ENCODE measurements around the gene ODAD2.
"Not testable (repeated sequence)": the region's sequence is repeated elsewhere in the genome, so short reads cannot be mapped to it uniquely, and the experiment has no call there.

Gene ODAD2

DNA sequence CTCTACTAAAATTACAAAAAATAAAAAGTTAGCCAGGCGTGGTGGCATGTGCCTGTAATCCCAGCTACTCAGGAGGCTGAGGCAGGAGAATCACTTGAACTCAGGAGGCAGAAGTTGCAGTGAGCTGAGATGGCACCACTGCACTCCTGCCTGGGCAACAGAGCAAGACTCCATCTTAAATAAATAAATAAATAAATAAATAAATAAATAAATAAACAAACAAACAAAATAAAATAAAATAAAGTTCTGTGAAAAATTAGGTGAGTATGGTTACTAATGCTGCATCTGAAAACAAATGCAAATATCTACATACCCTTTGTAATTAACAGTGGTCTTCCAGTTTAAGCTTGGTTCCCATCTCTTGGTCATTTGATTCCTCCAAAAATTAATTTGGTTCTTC, 28.1 kb downstream of the ODAD2 start:
- not testable (repeated sequence) for DNase-seq (ENCODE audit: low spot score)

DNA sequence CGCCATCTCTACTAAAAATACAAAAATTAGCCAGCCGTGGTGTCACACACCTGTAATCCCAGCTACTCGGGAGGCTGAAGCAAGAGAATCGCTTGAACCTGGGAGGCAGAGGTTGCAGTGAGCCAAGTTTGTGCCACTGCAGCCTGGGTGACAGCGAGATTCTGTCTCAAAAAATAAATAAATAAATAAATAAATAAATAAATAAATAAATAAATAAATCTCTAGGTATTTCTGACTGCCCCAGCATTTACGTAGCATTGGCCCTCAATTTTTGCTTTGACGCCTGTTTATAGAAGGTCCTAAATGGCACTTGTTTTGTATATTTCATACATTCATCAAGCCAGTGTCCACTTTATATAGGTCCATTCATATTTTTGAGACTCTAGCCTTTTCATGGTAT, 28.9 kb downstream of the ODAD2 start:
- not testable (repeated sequence) for DNase-seq (ENCODE audit: low spot score)

DNA sequence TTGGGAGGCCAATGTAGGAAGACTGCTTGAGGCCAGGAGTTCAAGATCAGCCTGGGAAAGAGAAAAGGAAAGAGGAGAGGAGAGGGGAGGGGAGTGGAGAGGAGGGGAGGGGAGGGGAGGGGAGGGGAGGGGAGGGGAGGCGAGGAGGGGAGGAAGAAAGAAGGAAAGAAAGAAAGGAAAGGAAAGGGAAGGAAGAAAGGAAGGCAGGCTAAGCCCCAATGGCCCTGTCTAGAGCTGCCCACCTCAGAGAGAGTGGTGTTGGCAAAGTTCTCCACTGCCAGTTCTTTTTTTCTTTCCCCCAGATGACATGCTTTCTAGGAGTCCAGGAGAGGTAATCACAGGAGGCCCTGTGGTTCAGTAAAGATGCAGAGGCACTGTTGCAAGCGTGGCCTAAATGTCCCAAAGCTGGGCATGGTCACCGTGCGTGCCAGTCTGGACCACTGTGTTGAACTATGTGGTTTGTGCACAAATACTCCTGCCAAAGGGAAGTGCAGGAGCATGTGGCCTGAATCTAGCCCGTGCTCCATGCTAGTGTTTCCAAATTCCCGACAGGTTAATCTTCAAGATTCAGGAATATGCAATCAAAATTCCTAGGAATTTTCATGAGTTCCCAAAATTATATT, 39.7 kb downstream of the ODAD2 start:
- DNase-seq (ENCODE audit: low spot score), result no peak

DNA sequence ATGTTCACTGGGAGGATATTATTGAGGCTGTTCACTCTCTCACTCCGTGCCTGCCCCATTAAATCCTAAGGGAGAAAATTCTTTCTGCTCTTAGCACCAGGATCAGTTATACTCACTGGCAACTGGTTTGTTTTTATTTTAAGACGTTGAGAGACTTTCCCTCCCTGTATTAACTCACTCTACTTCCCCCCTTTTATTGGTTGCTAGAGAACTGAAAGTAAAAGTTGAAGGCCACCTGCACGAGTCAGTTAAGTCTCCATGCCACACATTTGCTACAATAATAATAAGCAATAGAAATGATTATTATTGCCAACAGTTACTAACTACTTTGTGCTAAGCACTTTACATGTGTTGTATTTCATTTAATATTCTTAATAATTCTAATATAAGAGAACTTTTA, 40.5 kb downstream of the ODAD2 start:
- DNase-seq (ENCODE audit: low spot score), result not testable (repeated sequence)

DNA sequence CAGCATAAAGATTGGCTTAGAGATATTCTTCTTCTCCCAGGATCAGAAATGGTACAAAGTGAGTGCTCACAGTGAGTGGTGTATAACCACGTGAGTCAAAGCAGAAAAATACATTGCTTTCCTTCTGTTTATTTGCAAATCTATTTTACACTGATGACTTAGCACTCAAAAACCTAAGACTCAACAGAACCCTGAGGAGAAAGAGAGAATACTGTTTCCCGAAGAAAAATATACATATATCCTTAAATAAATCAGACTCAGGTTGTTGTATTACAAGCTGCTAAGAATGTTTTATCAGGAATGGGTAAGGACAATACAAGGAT, 48.7 kb downstream of the ODAD2 start:
- no peak for DNase-seq (ENCODE audit: low spot score)

DNA sequence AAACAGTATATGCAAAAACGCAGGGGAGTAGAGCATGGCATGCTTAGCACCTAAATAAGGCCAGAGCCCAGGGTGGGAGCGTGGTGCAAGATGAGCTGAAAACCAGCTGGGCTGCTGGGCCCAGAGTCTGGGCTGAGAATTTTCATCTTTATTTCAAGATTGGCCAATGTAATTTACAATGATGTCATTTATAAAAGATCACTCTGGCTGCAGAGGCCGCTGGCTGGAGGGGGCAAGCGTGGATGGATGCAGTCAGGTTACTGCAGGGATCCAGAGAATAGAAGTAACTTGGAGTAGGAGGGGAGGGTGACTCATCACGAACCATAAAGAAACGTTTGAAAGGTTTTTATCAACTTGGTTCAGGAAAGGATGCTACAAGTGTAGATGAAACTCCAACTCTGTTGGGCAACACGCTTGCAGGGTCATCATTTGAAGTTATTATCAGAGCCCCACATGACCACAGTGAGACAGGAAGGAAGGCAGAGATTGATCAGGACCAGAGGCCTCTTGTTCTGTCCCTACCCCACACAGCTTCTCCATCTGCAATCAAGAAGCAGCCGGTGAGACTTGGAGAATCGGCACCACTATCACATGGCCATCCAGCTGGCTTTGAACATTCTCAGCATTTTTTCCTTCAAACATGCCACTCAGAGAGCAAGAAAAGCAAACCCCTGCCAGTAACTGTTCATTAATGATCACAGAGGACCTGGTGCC, 49.2 kb downstream of the ODAD2 start:
- DNase-seq (ENCODE audit: low spot score), result no peak

DNA sequence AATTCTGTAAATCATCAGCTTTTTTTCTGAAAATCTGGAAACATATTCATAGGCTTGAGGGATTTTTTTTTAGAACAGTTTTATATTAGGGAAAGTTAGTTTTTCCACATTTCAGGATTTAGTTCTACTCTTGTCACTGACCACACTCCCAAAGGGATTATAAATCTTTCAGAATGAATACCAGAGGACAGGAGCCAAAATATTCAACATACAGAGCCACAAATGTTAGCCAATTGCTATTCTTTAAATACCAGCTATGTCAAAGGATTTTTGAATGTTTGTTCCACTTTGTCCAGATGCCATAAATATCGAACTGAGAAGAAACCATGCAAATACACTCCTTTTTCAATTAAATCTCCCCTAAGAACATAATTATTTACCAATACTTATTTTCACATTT, 50.7 kb downstream of the ODAD2 start:
- DNase-seq (ENCODE audit: low spot score), result no peak

DNA sequence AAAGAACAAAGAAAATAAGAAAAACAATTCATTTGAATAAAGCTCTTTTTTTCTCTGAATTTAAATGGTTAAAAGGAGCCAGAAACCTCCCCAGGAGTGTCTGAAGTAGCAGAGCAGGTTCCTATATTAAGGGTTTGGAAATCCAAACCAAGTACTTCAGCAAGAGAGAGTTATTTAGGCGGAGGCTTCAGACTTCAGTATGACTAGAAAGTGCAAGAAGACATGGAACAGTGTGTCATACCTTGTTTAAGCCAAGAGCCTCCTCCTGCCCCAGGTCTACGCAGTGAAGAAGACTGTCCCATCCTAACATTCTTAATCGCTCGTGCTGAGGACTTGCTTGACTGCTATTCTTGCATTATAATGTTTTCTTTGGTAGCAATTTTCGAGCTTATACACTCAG, 51.3 kb downstream of the ODAD2 start:
- DNase-seq (ENCODE audit: low spot score), result no peak

DNA sequence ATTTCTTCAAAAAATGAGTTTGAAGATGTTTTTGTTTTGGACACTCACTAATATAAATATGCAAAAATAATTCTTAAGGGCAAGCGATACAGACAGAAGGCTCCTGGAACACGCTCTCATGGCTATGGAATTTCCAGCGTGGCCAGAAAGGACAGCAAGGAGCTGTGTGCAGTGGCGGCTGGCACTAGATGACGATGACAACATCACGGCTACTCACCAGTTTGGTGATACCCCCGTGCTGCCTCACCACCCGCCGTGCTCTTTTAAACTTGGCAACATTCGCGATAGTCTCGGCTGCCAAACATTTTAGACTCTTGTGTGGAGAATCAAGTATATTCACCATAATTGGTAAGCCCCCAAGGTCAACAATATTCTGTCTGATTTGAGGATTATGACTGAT, 54.9 kb downstream of the ODAD2 start:
- DNase-seq (ENCODE audit: low spot score), result no peak

DNA sequence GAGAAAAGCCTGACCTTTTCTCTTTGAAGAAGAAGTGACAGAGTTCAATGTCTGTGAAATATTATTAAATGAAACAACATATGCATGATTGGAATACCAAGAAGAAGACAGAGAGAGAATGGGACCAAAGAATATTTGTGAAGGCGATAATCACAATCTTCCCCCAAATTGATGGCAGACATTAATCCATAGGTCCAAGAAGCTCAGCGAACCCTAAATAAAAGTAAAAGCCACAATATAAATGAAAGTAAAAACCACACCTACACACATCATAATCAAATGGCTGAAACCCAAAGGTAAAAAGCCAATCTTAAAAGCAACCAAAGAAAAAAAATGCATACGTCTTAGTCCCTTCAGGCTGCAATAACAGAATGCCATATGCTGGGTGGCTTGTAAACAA, 84.0 kb downstream of the ODAD2 start:
- no peak for DNase-seq (ENCODE audit: low spot score)

DNA sequence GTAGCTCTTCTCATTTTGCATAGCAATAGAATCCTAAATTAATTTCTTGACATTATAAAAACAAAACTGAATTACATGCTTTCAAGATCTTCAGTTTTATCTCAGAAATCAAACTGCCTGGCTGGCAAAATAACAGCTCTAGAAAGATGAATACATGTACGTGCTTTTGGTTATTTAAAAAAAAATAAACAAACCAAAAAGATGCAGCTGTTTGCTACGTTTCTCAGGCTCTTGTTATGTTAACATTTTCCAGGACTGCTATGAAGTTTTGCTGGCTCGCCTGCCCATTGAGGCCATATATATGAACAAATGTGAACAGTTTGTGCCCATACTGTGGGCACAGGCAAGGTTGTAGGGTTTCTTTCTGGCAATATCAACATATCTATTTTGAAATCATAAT, 86.6 kb downstream of the ODAD2 start:
- DNase-seq (ENCODE audit: low spot score), result no peak

DNA sequence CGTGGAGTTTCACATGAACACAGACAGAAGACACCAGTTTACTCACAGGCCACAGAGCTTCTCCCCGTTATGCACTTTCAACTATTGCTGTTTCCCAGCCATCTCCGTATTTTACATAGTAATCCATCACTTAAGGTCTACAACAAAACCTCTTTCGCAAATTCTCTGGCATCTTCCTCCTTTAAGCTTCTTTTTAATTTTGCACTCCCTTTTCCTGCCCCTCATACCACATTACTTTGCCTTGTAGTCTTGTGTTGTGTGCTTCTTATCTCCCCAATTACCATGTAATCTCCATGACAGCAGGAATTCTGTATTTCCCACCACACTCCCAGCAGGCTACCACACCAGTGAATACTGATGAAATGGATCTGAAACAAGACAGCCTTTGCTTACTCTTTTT, 87.3 kb downstream of the ODAD2 start:
- no peak for DNase-seq (ENCODE audit: low spot score)

DNA sequence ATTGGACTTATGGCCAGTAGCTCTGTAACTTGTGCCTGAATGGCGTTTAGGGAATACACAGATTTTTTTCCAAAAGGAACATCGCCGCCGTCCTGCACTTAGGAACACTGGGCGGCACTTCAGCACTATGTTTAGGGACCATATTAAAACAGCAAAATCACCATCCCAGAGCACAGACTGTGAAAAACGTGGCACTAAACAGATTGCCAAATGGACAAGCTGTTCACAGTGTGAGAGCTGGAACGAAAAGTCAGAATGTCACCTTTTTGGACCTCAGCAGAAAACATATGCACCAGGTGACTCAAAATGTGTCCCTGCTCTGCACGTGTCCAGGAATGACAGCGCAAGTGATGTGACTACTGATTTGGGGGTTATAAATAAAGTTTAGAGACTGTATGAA, 87.9 kb downstream of the ODAD2 start:
- DNase-seq (ENCODE audit: low spot score), result no peak

DNA sequence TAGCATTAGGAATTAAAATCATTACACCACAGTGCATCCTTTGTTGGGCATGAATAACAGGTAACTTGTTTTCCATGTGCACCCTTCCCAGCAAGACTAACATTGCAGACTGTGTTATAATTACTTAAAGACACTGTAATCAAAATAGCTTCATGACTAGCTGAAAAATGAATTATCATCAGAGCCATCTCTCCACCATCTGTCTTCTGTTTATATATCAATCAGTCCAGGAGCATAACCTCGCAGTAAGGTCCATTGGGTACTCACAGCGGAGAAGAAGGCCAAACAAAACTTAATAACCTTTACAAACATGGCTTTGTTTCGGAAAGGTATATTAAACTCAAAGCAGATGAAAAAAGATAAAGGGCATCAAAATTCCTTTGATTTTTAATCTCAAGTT, 90.6 kb downstream of the ODAD2 start:
- no peak for DNase-seq (ENCODE audit: low spot score)

DNA sequence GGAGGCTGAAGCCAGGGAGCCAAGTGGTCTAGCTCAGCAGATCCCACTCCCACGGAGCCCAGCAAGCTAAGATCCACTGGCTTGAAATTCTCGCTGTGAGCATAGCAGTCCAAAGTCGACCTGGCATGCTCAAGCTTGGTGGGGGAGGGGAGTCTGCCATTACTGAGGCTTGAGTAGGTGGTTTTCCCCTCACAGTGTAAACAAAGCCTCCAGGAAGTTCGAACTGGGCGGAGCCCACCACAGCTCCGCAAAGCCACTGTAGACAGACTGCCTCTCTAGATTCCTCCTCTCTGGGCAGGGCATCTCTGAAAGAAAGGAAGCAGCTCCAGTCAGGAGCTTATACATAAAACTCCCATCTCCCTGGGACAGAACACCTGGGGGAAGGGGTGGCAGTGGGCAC, 99.4 kb downstream of the ODAD2 start:
- DNase-seq (ENCODE audit: low spot score), result not testable (repeated sequence)

DNA sequence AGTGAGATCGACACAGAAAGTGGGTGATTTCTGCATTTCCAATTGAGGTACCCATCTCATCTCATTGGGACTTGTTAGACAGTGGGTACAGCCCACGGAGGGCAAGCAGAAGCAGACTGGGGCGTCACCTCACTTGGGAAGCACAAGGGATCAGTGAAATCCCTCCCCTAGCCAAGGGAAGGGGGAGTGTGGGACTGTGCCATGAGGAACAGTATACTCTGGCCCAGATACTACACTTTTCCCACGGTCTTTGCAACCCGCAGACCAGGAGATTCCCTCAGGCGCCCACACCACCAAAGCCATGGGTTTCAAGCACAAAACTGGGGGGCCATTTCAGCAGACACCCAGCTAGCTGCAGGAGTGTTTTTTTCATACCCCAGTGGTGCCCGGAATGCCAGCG, 99.8 kb downstream of the ODAD2 start:
- DNase-seq (ENCODE audit: low spot score), result no peak

DNA sequence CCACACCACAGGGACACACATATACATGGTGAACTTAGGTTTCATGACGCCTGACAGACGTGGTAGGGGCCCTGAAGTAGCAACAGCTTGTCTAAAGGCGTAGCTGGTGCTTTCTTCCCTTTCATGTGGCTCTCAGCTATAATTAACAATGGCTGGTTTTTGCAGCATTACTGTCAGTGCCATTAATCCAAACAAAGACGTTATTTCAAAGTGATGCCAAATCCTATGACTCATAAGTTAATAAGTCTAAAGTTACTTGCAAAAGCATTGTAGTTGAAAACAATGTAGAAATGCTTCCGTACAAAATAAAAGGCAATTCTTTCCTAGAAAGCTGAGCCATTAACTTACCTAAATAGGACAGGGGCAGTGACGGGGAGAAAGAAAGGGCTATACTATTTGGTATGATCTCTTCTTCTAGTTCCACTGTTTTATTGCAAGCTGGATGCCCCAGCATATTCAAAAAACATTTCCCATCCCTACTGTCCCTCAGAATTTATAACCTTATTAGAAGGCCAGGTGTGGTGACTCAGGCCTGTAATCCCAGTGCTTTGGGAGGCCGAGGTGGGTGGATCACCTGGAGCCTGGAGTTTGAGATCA, 105.4 kb downstream of the ODAD2 start:
- DNase-seq (ENCODE audit: low spot score), result no peak

DNA sequence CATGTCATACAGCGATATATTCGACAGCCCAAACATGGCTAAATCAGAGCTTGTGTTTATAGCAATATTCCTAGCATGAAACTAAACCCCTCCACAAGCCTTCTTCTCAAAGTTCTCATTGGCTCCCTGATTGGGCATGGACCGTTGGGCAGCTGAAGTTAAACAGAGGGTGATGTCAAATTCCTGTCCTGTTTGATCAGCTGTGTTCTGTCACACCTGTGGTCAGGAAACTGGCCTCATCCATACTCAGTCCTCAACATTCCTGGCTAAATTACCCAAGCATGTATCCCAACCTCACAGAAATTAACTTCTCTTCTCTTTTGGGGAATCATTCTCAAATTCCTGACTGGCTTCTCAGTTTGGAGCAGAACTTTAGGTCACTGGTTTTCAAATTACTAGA, 107.9 kb downstream of the ODAD2 start:
- no peak for DNase-seq (ENCODE audit: low spot score)

DNA sequence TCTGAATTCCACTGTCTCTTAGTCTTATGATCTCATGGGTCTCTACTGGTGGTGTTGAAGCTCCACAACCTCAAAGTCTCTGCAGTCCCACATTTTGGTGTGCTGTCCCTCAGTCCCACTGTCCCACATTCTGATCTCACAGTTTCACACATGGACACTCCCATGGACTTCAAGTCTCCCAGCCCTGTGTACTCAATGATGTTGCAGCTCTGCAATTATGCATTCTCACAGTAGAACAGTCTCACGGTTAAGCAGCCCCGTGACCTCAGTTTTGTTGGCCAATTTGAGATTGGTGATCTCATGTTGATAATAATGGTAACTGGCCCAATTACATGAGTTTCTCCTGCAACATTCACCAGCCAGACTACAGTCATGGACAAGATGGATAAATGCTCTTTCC, 109.4 kb downstream of the ODAD2 start:
- no peak for DNase-seq (ENCODE audit: low spot score)

DNA sequence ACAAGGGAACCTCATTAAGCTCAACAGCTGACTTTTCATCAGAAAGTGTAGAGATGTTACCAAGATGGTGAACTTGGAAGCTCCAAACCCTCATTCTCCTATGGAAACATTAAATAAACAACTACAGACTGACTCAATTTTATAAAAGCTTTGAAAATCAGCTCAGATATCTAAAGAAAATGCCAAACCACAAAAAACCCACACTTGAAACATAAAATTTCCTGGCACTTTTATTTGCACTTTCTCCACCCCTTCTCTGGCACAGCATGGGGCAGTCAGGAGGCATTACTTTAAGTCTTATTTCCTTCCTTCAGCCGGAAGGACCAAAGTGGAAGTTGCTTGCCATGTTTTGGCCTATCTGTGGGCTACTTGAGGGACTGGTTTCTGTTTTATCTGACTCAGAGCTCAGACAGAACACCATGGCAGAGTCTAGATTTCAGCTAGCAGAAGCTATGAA, 114.7 kb downstream of the ODAD2 start:
- no peak for DNase-seq (ENCODE audit: low spot score)

DNA sequence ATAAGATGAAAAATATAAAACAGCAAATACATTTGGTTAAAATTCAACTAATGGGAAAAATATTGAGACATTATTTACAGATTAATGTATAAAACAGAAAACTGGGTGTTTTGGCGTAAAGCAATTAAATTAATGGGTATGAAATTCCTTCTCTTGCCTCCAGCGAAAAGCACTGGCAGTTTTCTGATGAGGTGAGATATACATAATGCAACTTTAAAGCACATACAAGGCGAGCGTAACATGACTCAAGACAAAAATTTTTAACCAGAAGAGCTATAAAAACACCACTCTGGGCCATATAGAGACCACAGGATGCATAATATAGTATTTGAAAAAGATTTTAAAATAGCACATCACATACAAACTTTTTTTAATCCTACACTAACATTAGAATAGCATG, 120.6 kb downstream of the ODAD2 start:
- no peak for DNase-seq (ENCODE audit: low spot score)

DNA sequence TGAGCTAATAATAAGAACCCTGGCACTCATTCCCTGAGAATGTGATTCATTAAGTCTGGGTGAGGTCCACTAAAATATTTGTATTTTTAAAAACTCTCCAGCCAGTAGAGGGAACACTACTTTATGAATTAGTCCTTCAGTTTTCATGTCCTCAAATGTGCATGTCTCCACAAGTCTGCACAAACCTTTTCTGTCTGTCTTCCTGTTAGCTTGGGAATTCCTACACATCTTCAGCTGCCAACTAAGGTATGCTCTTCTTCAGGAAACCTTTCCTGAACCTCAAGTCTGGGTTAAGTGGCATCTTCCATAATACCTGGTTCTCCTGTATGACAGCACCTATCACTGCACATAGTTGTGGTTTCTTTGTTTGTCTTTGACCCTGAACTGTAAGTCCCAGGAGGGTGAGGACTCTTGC, 133.7 kb downstream of the ODAD2 start:
- DNase-seq (ENCODE audit: low spot score), result no peak

DNA sequence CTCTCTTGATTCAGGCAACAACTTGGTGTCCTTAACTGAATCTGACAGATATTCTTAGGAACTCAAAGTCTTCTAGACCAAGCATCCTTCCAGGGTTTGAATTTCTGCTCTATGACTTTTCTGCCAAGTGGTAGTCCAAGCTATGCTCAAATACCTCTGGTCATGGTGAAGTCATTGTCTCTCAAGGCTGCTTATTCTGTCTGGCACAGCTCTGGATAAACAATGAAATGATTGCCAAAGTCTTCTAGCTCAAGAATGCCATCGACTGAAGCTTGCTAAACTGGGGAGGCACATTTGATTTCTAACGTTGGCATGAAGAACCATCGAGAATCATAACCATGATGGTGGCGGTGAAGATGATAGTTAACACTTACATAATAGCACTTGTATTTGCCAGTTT, 137.1 kb downstream of the ODAD2 start:
- no peak for DNase-seq (ENCODE audit: low spot score)
